DMS153 treated with DMSO at 0.1 percent for 48 hours (cell line): Measurements from ENCODE around the gene SDR39U1.

Source experiments
- DNase-seq: peaks from one replicate; lab custom pipeline; 2025; ENCODE audit not compliant: unreplicated experiment; lab: John Stamatoyannopoulos, UW

SDR39U1 gene

GRCh38 chr14:24443053-24443665 is 583 bp upstream of the SDR39U1 start:
- no peak for DNase-seq

GRCh38 chr14:24441904-24442239 is 704 bp downstream of the SDR39U1 start:
- no peak for DNase-seq

- no peak for DNase-seq
These were observed 1.1 kb downstream of the SDR39U1 start for GRCh38 chr14:24441485-24441884.

- no peak for DNase-seq
These were observed 1.8 kb downstream of the SDR39U1 start for GRCh38 chr14:24440606-24441399.

- DNase-seq: no peak
These were observed 2.6 kb downstream of the SDR39U1 start for GRCh38 chr14:24439830-24440605.

- DNase-seq: no peak
These were observed 3.3 kb downstream of the SDR39U1 start for GRCh38 chr14:24439257-24439656.

- no peak for DNase-seq
These were observed 4.1 kb downstream of the SDR39U1 start for GRCh38 chr14:24438223-24439097.

GRCh38 chr14:24437736-24438067 is 4.9 kb downstream of the SDR39U1 start:
- DNase-seq: no peak

GRCh38 chr14:24437020-24437735 is 5.4 kb downstream of the SDR39U1 start:
- DNase-seq: no peak

GRCh38 chr14:24436355-24437019 is 6.1 kb downstream of the SDR39U1 start:
- DNase-seq: peak; percentile 75

GRCh38 chr14:24435998-24436354 is 6.6 kb downstream of the SDR39U1 start:
- no peak for DNase-seq

GRCh38 chr14:24435192-24435810 is 7.3 kb downstream of the SDR39U1 start:
- no peak for DNase-seq

GRCh38 chr14:24434676-24435075 is 7.9 kb downstream of the SDR39U1 start:
- no peak for DNase-seq

GRCh38 chr14:24434036-24434435 is 8.5 kb downstream of the SDR39U1 start:
- DNase-seq: no peak

GRCh38 chr14:24432259-24433131 is 10.1 kb downstream of the SDR39U1 start:
- no peak for DNase-seq

- DNase-seq: peak; percentile 70
These were observed 10.9 kb downstream of the SDR39U1 start for GRCh38 chr14:24431569-24432258.

- DNase-seq: no peak
These were observed 11.7 kb downstream of the SDR39U1 start for GRCh38 chr14:24430682-24431568.
